Measurements from ENCODE around the gene ATP10A.

GRCh38 chr15:25901811-25902605 lies 38.9 kb upstream of the ATP10A start:
- no peak for TF ChIP-seq POLR2A (IDR thresholded peaks at IDR 0.05)
- TF ChIP-seq POLR2AphosphoS5 (IDR thresholded peaks at IDR 0.05; ENCODE audit: insufficient read depth in 1 of 2, low read depth in 1 of 2), result no peak
